ENCODE data around the gene ZXDC. TPM values are rescaled to one million over a fixed set of nuclear protein-coding genes. Genes with fewer than 3 reads are reported as not detected.

Gene ZXDC
- total RNA-seq, 1 donor from 2014 or later, result 25.4 TPM

DNA sequence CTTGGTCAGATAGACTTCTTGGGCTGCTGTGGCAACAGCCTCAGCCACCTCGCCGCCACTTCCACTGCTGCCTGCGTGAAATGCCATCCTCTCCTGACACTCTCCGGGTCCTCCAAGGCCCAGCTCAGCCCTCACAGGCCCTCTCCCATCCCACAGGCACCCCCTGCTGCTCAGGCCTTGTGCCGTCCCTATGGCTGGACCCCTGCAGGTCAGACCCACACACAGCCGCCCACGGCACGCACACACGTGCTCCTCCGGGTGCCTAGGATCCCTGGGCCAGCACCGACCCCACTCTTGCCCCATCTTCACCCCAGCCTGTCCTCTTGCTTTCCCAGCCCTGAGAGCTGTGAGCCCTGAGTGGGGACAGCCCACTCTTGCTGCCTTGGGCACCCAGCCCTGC lies 61.3 kb downstream of the ZXDC start:
- Mint-ChIP-seq H3K9me3 (ENCODE audit: unreplicated experiment) (no peaks in the 10 kb centered on the region), H3K4me1 (ENCODE audit: unreplicated experiment) (no peaks in the 10 kb centered on the region), H3K27me3 (ENCODE audit: unreplicated experiment) (peaks cover 9% of the 10 kb centered on the region), H3K36me3 (ENCODE audit: low read depth, unreplicated experiment) (no peaks in the 10 kb centered on the region), H3K4me3 (ENCODE audit: unreplicated experiment) (no peak overlapping the region), H3K27ac (ENCODE audit: unreplicated experiment) (no peak overlapping the region)
- no peak for DNase-seq (ENCODE audit: low spot score)
- TF ChIP-seq, protein P1, sequence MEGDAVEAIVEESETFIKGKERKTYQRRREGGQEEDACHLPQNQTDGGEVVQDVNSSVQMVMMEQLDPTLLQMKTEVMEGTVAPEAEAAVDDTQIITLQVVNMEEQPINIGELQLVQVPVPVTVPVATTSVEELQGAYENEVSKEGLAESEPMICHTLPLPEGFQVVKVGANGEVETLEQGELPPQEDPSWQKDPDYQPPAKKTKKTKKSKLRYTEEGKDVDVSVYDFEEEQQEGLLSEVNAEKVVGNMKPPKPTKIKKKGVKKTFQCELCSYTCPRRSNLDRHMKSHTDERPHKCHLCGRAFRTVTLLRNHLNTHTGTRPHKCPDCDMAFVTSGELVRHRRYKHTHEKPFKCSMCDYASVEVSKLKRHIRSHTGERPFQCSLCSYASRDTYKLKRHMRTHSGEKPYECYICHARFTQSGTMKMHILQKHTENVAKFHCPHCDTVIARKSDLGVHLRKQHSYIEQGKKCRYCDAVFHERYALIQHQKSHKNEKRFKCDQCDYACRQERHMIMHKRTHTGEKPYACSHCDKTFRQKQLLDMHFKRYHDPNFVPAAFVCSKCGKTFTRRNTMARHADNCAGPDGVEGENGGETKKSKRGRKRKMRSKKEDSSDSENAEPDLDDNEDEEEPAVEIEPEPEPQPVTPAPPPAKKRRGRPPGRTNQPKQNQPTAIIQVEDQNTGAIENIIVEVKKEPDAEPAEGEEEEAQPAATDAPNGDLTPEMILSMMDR (IDR thresholded peaks at IDR 0.05; ENCODE audit: unreplicated experiment), result no peak

DNA sequence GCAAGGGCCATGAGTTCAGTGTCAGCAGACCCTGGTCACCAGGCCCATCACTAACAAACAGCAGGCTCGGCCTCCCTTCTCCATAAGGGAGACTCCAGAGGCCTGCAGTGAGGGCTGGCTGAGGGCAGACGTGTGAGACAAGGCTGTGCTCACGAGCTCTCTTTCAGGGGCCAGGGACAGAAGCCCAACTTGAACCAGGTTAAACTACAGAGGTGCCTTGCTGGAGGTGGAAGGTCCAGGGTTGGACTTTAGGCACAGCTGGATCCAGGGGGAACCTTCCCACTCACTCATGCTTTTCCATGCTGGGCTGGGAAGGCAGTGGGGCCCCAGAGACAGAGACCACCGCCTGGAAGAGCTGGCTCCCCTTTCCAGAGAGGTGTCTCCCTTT lies 62.0 kb downstream of the ZXDC start:
- Mint-ChIP-seq H3K4me1 (ENCODE audit: unreplicated experiment) (no peaks in the 10 kb centered on the region), H3K9me3 (ENCODE audit: unreplicated experiment) (no peaks in the 10 kb centered on the region), H3K36me3 (ENCODE audit: low read depth, unreplicated experiment) (no peaks in the 10 kb centered on the region), H3K27me3 (ENCODE audit: unreplicated experiment) (peaks cover 9% of the 10 kb centered on the region), H3K27ac (ENCODE audit: unreplicated experiment) (no peak overlapping the region), H3K4me3 (ENCODE audit: unreplicated experiment) (no peak overlapping the region)
- TF ChIP-seq, protein P1 (IDR thresholded peaks at IDR 0.05; ENCODE audit: unreplicated experiment), result no peak
- no peak for DNase-seq (ENCODE audit: low spot score)

DNA sequence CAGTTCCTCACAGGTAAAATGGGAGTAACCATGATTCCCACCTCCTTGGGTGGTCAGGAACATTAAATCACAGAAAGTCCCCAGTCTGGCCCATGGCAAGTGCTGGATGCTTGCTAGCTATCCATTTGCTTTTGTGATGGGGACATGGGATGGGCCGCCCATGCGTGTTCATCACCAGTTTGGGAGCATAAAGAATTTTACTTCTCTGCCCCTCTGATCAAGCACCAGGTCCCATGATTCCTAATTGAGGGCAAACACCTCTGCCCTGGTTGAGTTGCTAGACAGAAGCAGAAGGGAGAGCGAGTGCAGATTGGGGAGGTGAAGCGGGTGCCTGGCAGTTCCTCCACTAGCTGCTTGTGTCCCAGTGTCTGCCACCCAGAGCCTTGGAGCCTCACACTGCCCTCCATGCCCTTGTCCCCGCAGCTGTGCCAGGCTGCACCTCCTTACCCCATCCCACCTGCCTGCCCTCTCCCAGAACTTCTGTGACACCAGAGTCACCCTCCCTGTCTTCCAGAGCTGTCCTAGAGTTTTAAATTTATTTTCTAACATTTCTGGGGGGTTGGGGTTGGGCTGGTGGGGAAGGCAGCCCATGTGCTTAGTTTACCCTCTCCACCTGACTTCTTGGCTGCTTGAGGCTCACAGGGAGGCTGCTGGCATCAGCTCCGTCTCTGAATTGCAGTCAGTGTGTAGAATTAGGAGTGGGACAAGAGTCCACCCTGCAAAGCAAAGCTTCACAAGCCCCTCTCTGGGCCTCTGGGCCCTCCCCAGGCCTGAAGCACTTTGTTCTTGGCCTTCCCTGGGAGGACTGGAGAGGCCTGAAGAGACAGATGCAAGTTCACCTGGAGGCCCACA lies 62.6 kb downstream of the ZXDC start:
- TF ChIP-seq, protein P1 (IDR thresholded peaks at IDR 0.05; ENCODE audit: unreplicated experiment), result no peak
- Mint-ChIP-seq H3K27ac (ENCODE audit: unreplicated experiment) (no peak overlapping the region), H3K4me1 (ENCODE audit: unreplicated experiment) (no peaks in the 10 kb centered on the region), H3K9me3 (ENCODE audit: unreplicated experiment) (no peaks in the 10 kb centered on the region), H3K36me3 (ENCODE audit: low read depth, unreplicated experiment) (no peaks in the 10 kb centered on the region), H3K27me3 (ENCODE audit: unreplicated experiment) (peaks cover 9% of the 10 kb centered on the region), H3K4me3 (ENCODE audit: unreplicated experiment) (no peak overlapping the region)
- DNase-seq (ENCODE audit: low spot score), result no peak

DNA sequence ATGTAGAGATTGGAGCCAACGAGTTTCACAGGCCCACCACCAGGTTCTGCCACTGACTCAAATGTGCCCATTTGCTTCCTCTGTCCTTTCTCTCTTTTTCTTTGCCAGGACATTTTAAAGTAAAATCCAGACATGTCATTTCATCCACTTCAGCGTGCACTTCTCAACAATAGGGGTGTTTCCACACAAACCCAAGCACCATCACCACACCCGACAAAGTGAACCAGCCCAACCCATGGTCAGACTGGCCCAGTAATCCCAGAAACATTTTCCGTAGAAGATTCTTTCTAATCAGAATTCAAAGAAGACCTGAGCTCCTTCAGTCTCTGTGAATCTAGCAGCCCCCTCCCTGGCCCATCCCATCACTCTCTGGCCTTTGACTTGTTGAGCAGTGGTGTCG lies 67.6 kb downstream of the ZXDC start:
- Mint-ChIP-seq H3K4me3 (ENCODE audit: unreplicated experiment) (no peak overlapping the region), H3K9me3 (ENCODE audit: unreplicated experiment) (no peaks in the 10 kb centered on the region), H3K27me3 (ENCODE audit: unreplicated experiment) (peaks cover 3% of the 10 kb centered on the region), H3K27ac (ENCODE audit: unreplicated experiment) (no peak overlapping the region), H3K4me1 (ENCODE audit: unreplicated experiment) (no peaks in the 10 kb centered on the region), H3K36me3 (ENCODE audit: low read depth, unreplicated experiment) (no peaks in the 10 kb centered on the region)
- DNase-seq (ENCODE audit: low spot score), result no peak
- TF ChIP-seq, protein P1 (IDR thresholded peaks at IDR 0.05; ENCODE audit: unreplicated experiment), result no peak

DNA sequence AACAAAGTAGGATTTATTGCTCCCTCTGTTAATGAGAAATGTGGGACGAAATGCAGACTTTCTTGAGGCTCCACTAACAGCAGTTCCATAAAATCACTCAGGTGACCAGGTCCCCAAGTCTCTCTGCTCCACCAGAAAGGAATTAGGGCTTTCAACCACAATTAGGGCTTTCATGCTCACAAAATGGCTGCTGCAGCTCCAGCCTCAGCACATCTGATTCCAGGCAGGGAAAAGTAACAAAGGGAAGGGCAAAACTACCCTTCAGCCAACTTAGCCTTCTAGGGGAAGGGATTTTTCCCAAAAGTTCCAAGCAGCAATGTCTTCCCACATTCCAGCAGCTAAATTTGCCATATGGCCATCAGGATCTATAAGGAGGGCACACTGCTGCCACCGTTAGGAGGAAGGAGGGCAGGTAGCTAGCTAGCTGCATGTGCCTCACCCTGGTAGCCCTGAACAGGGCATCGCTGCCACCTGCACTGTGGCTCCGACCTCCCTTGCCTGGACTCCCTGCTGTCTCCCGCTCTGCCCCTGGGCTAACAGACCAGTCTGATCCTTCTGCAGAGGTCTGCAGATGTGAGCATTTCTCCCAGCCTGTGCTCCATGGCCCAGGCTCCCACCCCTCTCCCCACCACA lies 68.2 kb downstream of the ZXDC start:
- Mint-ChIP-seq H3K4me3 (ENCODE audit: unreplicated experiment) (no peak overlapping the region), H3K27ac (ENCODE audit: unreplicated experiment) (no peak overlapping the region), H3K27me3 (ENCODE audit: unreplicated experiment) (peaks cover 2% of the 10 kb centered on the region), H3K36me3 (ENCODE audit: low read depth, unreplicated experiment) (no peaks in the 10 kb centered on the region), H3K9me3 (ENCODE audit: unreplicated experiment) (no peaks in the 10 kb centered on the region), H3K4me1 (ENCODE audit: unreplicated experiment) (no peaks in the 10 kb centered on the region)
- DNase-seq (ENCODE audit: low spot score), result no peak
- TF ChIP-seq, protein P1 (IDR thresholded peaks at IDR 0.05; ENCODE audit: unreplicated experiment), result no peak
